ENCODE results near the gene CSRP2.

Gene CSRP2
- 0 to 1.8 reads per million in 2 donors for total RNA-seq

GRCh38 chr12:76878899-76879709, at the start of gene CSRP2:
Gene CSRP2 (minus strand): TSS chr12:76879019. CDS start chr12:76866260, 12,759 bp downstream.
- peak; percentile 17 to 51 (median 29) for DNase-seq

- DNase-seq: peak in 1 of 5 experiments; percentile 6
Observed at GRCh38 chr12:76927170-76927784, 48.5 kb upstream of the CSRP2 start.

GRCh38 chr12:76925135-76925534, 46.3 kb upstream of the CSRP2 start:
- DNase-seq: no peak

GRCh38 chr12:76922866-76923265, 44.0 kb upstream of the CSRP2 start:
- DNase-seq: no peak

GRCh38 chr12:76921891-76922664, 43.3 kb upstream of the CSRP2 start:
- DNase-seq: no peak

- no peak for DNase-seq
Observed at GRCh38 chr12:76921100-76921471, 42.3 kb upstream of the CSRP2 start.

GRCh38 chr12:76920172-76921099, 41.6 kb upstream of the CSRP2 start:
- DNase-seq: peak in 1 of 5 experiments; percentile 23

- no peak for DNase-seq
Observed at GRCh38 chr12:76919383-76920171, 40.8 kb upstream of the CSRP2 start.

- DNase-seq: no peak
Observed at GRCh38 chr12:76916170-76916540, 37.3 kb upstream of the CSRP2 start.

- DNase-seq: no peak
Observed at GRCh38 chr12:76915361-76916169, 36.7 kb upstream of the CSRP2 start.

- DNase-seq: no peak
Observed at GRCh38 chr12:76914102-76914859, 35.5 kb upstream of the CSRP2 start.

GRCh38 chr12:76909290-76909689, 30.5 kb upstream of the CSRP2 start:
- DNase-seq: no peak

- no peak for DNase-seq
Observed at GRCh38 chr12:76908303-76909017, 29.6 kb upstream of the CSRP2 start.

GRCh38 chr12:76901628-76902380, 23.0 kb upstream of the CSRP2 start:
- no peak for DNase-seq

GRCh38 chr12:76899522-76899921, 20.7 kb upstream of the CSRP2 start:
- DNase-seq: no peak

- DNase-seq: no peak
Observed at GRCh38 chr12:76898442-76898841, 19.6 kb upstream of the CSRP2 start.

- DNase-seq: no peak
Observed at GRCh38 chr12:76896274-76896673, 17.5 kb upstream of the CSRP2 start.

- DNase-seq: no peak
Observed at GRCh38 chr12:76895796-76896195, 17.0 kb upstream of the CSRP2 start.
